Omental fat pad (tissue), 4 donors: Measurements from ENCODE around the gene BABAM1. TPM values are rescaled to one million over a fixed set of nuclear protein-coding genes. Genes with fewer than 3 reads are reported as not detected.

Experiments used
- ATAC-seq: fragments of 150-250 bp; one replicate; pipeline ENCODE4 v1.9.1; 2016; ENCODE audit warnings: mild to moderate bottlenecking, moderate library complexity; ENCODE audit not compliant: low FRiP score
- DNase-seq: peaks from one replicate; pipeline ENCODE4 v3.0.0-alpha.2; 2019; ENCODE audit warnings: low spot score
- total RNA-seq, 4 donors: library from RNA; depleted of rRNA; stranded (reverse); fragments of >200 nt; gene quantifications; one replicate each; pipeline ENCODE4 v1.1.0, GENCODE V29; 2016
- TF ChIP-seq, protein P1 (sequence below), 3 donors: fragments of 450-650 bp; IDR thresholded peaks; one replicate each; pipeline ENCODE4 v1.5.1; 2016 to 2017; ENCODE audit warnings: antibody characterized with exemption in 3 of 3, mild to moderate bottlenecking in 3 of 3, moderate library complexity in 2 of 3

The BABAM1 gene
- total RNA-seq, 4 donors from 2014 or later, result 46.0 to 62.1 (median 59.1) TPM

DNA sequence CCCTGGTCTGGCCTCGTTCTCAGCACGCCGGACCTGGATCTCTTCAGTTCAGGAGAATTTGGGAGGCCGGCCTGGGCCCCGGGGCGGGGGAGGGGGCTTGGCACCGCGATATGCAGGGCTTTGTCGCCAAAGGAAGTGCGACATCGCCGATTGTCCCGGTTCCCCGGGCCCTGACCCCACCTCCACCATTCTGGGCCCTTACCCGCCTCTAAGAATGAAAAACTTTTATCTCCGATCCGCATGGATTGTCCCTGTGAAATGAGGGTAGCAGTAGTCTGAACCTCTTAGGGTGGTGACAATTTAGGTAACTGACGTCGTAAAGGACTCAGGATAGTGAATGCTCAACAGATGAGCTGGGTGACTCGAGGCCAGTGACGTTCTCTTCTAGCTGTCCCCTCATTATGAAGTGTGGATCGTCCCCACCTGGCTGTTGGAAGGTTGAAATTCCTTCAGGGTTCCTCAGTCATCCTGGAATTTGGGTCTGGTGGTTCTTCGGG is 42.8 kb downstream of the BABAM1 start:
- TF ChIP-seq, protein P1, sequence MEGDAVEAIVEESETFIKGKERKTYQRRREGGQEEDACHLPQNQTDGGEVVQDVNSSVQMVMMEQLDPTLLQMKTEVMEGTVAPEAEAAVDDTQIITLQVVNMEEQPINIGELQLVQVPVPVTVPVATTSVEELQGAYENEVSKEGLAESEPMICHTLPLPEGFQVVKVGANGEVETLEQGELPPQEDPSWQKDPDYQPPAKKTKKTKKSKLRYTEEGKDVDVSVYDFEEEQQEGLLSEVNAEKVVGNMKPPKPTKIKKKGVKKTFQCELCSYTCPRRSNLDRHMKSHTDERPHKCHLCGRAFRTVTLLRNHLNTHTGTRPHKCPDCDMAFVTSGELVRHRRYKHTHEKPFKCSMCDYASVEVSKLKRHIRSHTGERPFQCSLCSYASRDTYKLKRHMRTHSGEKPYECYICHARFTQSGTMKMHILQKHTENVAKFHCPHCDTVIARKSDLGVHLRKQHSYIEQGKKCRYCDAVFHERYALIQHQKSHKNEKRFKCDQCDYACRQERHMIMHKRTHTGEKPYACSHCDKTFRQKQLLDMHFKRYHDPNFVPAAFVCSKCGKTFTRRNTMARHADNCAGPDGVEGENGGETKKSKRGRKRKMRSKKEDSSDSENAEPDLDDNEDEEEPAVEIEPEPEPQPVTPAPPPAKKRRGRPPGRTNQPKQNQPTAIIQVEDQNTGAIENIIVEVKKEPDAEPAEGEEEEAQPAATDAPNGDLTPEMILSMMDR (IDR thresholded peaks at IDR 0.05), result no peak
- DNase-seq, result no peak

DNA sequence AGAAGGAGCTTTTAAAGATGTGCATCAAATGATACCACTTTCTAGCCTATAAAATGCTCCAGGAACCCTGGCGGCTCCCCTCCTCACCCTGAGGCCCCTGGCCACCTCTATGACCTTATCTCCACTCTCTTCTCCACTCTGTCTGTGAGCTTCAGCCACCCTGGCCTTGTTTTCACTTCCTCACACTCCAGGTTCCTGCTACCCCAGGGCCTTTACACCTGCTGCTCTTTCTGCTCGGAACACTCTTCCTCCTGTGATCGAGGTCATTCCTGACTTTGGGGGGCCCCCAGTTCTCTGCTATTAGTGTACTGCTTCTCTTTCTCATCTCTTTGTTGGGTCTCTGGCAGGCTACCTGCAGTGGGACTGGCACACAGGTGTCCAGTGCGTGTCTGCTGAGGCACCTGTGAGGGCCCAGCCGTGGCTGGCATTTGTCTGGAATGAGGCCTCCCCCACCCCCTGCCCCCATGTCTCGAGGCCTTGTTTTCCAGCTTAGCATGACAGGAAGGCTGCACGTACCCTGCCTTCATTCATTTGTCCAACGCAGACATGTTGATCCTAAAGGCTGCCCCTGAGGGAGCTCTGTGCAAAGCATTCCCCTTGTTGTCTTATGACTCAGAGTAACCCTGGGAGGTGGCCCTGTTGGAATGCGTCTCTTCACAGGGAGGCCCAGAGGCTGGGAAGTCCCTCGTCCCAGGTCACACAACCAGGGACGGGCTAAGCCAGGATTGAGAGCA is 44.4 kb downstream of the BABAM1 start:
- no peak for DNase-seq
- TF ChIP-seq, protein P1 (IDR thresholded peaks at IDR 0.05), result no peak
- no peak for ATAC-seq

More for the DNA sequence above, 42.8 kb downstream of the BABAM1 start:
- no peak for ATAC-seq

DNA sequence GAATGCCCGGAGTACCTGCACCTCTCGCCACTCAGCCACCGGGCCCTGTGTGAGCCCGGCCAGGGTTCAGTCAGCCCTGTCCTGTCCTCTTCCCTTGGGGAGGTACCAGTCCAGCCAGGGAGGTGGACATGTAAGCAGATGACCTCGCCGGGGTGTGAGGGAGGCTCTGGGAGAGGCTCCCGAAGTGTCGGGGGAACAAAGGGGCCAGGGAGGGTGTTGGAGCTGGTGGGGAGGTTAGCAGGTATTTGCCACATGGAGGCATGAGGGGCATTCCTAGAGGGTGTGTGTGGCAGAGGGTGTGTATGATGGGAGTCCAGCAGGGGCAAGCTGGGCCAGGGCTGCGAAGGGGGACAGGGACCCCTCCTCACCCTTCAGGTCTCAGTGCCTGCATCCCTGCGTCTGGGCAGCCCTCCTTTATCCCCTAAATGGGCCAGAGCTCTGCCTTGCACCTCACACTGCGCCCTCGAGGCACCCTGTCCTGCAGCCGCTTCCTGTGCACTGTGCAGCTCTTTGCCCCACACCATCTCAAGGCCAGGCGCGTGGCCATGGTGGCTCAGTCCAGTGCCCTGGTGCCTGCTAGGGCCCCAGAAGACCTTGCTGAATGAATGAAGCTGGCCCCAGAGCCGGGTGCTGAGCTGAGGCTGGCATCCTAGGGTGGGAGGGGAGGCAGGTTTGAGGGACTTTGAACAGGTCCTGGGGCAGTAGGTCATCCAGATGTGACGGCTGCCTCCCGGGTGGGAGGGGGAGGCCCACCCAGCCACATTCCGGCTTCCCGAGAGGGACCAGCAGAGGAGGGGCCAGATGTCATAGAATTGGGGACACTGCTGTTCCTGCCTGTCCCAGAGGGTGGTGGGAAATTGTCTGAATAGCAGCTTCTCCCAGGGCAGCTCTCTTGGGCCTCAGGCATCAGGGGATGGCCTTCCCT is 45.2 kb downstream of the BABAM1 start:
- DNase-seq, result no peak
- TF ChIP-seq, protein P1 (IDR thresholded peaks at IDR 0.05), result no peak
- no peak for ATAC-seq

DNA sequence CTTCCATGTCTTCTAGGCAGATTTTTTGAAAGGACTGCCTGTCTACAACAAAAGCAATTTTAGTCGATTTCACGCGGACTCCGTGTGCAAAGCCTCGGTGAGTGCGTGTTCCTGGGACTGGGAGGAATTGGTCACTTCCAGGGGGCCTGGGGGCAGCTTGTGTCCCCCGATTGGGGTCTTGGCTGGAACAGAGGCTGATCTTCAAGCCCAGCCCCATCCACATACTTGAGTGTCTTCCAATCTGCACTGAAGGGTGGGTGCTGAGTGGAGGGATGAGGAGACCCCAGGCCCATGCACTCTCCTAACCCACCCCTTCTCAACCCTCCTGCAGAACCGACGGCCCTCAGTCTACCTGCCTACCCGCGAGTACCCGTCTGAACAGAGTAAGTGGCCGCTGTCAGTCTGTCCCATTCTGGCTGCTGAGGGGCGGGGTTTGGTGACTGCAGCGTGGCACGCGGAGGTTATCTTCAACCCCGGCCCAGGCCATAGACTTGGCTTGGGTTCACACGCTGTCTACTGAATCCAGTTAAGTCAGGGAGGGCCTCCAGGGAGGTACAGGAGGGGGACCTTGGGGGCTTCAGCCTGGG is 46.9 kb downstream of the BABAM1 start:
- DNase-seq (no peak), ATAC-seq (no peak)
- TF ChIP-seq, protein P1 (IDR thresholded peaks at IDR 0.05), result no peak

DNA sequence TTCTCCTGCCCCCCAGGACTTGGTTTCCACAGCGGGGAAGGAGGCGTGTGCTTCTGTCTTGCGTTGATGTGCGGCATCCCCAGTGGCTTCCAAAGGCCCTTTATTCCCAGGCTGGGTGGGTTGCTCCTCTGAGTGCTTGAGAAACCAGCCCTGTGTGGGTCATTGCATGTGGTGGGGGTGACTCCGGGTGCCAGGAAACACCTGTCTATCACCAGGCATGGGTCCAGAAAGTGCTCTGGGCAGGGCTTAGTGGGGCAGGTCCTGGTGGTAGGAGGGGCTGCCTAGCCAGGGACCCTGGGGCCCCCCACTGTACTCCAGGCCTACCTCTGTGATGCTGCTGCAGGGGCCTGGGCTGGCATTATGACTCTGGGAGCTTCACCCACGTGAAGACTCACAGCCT is 51.7 kb downstream of the BABAM1 start:
- ATAC-seq, result no peak
- TF ChIP-seq, protein P1 (IDR thresholded peaks at IDR 0.05), result no peak
- no peak for DNase-seq

DNA sequence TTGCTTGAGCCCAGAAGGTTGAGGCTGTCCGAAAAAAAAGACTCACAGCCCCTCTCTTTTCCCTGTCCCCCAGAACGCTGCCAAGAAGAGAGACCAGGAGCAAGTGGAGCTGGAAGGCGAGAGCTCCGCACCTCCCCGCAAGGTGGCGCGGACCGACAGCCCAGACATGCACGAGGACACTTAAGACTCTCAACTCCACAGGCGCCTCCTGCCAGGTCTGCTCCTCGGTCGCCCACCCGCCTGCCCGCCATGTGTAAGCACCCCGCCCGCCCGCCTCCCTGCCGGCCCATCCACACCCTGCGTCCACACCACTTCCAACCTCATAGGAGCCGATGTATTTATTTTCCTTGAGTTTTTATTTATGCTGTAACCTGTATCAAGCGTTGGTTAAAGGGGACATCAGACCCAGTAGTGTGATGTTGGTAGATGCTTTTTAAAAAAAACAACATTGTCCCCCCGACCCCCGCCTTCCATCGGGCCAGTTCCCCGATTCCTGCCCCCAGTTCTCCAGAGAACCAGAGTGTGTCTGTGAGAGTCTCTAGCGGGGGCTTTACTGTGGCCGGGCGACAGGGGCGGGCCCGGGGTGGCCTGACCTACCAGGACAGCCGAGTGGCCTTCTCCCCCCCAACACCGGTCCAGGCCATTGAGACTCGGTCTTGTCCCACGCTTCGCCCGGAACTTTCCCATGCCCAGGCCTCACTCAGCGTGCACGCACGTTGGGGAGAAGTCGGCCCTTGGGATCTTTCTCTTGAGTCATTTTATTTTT is 52.4 kb downstream of the BABAM1 start:
- ATAC-seq (no peak), DNase-seq (no peak)
- TF ChIP-seq, protein P1 (IDR thresholded peaks at IDR 0.05), result no peak
